HG03457 (cell line): ENCODE results near the gene NTF3.

Experiments
- ATAC-seq: cut with Tn5 transposase; IDR thresholded peaks from one replicate; pipeline ENCODE4 v1.9.1; 2021; ENCODE audit warnings: moderate number of reproducible peaks; ENCODE audit not compliant: unreplicated experiment

The NTF3 gene

DNA sequence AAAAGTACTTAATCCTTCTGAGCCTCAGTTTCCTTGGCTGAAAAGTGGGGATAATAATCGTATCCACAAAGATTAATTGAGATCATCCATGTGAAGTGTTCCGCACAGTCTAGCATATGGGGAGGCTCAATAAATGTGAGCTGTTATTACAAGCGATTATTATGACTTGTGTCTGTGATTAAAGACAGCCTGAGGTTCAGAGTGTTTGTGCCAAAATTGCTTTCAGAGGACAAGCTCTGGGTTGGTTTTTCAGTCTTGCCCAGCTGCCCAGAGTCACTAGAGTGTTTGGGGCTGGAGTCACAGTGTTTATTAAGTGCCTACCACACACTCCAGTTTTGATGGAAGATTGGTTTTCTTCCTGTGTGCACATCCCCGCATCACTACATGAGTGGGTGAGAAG, 53.5 kb downstream of the NTF3 start:
- ATAC-seq: no peak

- no peak for ATAC-seq
These were observed 55.2 kb downstream of the NTF3 start for GRCh38 chr12:5487076-5487475.

- ATAC-seq: no peak
These were observed 56.2 kb downstream of the NTF3 start for GRCh38 chr12:5487948-5488625.

- no peak for ATAC-seq
These were observed 56.7 kb downstream of the NTF3 start for GRCh38 chr12:5488626-5488955.

DNA sequence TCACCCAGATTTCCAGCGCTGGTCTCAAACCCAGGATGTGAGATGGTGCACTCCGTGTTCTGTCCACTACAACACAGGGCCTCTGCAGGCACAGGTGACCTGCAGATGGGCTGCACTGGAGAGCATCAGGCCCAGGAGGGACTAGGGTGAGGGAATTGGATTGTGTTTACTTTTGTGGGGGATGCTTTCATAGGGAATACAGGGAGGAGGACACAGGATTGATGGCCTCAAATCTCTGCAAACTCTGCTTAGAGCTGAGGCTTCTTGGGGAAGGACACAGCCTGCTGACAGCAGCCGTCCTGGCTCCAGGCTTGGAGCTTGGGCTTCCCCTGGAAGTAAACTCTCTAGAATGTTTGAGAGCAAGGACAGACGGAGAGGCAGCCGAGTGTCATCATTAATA, 57.1 kb downstream of the NTF3 start:
- ATAC-seq: no peak

DNA sequence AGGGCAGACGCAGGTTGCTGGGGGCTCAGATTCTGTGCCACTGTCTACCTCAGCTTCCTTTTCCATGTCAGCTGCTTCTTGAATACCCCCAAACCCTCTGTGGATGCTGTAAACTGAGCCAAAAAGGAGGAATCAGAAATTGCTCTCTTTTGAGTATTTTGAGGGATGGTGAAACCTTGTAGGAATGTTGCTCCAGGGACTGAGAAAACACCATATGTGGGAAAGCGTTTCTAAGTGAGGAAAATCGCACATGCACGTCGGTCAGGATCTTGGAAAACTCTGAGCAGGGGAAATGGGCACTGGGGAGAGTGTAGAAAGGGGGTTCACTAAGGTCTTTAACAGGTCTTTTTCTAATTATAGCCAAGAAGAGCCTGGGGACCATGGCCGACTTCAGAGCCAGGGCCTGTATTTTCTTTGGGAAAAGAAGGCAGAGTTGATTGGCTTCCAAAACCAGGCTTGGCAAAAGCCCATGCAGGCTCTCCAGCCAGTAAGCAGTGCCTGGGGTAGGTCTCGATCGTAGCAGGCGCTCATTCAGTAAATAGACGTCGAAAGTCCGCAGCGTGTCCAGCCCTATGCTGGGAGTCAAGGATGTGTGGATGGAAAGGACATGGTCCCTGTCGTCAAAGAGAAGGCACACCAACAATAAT, 58.0 kb downstream of the NTF3 start:
- ATAC-seq: no peak

GRCh38 chr12:5492562-5492961, 60.7 kb downstream of the NTF3 start:
- no peak for ATAC-seq

GRCh38 chr12:5493018-5493417, 61.1 kb downstream of the NTF3 start:
- ATAC-seq: no peak

DNA sequence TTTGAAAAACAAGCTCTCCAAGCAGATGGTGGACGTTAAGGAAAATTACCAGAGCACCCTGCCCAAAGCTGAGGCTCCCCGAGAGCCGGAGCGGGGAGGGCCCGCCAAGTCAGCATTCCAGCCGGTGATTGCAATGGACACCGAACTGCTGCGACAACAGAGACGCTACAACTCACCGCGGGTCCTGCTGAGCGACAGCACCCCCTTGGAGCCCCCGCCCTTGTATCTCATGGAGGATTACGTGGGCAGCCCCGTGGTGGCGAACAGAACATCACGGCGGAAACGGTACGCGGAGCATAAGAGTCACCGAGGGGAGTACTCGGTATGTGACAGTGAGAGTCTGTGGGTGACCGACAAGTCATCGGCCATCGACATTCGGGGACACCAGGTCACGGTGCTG, 62.4 kb downstream of the NTF3 start:
- no peak for ATAC-seq

DNA sequence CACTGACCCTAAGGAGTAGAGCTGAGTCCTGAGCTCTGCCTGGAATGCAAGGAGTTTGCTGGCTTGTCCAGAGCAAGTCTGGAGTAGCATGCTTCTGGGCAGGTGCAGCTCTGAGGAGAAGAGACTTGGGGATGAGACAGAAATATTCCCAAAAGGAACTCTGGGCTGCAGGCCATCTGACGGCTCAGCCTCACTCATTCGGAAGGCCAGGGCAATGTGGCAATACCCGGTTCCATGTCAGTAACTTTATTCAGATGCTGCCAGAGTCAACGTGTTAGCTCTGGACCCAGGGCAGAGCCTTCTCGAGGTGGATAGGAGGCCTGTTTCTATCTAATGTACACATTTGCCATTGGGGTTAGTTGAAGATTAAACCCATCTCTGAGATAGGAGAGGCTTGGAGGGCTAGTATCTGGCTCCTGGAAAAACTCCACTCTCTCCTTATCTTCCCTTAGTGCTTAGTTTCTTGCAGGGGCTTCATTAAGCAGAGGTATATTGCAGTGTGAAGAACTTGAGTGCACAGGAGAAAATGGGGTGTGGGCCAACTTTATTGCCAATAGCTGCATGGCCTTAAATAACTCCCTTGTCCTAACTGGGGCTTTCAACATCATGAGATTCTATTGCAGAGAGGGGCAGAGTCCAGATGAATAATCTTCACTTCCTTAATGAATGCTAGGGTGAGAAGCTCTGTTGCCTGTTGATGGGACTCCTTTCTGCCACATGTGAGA, 65.6 kb downstream of the NTF3 start:
- ATAC-seq: no peak

- ATAC-seq: no peak
These were observed 66.2 kb downstream of the NTF3 start for GRCh38 chr12:5498076-5498475.

- ATAC-seq: no peak
These were observed 66.9 kb downstream of the NTF3 start for GRCh38 chr12:5498806-5499205.

DNA sequence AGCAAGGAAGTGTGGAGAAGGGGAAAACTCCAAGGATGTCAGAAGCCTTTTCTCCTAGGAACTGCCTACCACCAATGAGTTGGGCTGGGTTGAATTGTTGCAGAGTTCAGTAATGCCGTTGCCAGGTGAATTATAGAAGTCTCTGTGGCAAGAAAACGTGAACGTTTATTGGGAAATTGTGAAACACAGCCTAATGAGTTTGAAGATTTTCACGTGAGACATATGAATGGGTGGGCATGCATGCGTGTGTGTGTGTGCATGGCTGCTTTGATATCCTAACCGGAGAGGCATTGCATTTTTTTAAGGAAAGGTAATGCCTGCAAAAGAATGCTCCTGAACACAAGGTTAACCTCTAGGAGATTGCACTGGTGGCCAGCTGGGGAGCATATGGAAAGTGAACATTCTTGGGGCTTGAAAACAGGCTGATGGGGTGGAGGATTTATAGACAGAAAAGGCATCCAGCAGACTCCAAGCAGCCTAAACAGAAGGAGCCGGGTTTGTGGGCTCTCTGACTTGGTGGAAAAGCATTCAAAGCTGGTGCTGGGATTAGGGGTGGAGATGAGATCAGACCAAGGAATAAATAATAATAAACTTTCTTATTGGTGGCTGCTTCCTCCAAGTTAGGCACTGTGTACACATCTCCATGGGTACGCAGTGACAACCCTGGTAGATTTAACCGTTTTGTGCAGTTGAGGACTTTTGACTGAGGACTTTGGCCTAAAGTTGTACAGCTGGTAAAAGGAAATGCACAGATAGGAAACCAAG, 67.8 kb downstream of the NTF3 start:
- ATAC-seq: no peak

DNA sequence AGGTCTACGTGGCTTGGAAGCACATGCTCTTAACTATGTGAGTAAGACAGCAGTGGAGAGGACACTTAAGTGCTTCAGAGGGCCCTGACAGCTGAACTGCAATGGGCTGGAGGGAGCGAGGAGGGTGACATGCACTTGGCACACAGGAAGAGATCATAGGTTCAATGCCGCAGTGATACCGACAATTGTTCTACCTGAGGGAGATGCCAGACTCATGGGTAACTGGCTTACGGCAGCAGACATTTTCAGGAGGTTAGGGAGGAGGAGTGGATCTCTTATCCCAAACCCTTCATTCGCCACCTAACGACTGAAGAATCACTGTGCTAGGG, 68.4 kb downstream of the NTF3 start:
- ATAC-seq: no peak

DNA sequence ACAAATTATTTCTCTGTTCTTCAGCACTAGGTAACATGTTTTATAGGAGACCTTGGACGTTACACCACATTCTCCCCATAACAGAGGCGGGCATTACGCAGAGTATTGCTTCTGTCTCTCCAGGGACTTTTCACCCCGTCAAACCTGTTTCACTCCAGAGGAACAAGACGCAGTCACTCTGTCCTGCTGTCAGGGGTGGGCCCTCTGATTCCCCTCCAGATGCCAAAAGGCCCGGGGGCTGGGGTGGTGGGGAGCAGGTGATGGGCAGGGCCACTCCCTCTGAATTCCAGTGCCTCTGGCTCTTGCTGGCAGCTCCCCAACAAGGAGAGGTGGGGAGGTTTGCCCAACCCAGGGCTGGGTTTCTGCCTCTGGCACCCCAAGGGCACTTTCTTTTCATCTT, 71.9 kb downstream of the NTF3 start:
- ATAC-seq: no peak

- ATAC-seq: no peak
These were observed 73.2 kb downstream of the NTF3 start for GRCh38 chr12:5505116-5505515.

DNA sequence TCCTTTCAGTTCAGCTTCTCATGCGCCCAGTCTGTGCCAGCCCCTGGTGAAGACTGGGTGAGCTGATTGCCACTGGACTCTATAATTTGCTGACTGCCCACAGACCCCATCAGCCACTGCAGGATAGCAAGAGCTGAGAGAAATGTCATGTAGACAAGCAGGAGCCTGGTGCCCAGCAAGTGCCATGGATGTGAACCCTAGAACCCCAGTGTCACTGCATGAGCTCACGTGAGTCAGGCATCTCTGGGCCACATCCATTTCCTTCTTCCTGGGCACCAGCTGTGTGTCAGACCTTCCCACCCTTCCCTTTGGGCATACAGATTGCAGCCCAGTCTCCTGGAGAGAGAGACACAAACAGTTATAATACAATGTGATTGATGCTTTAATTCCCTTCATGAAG, 73.8 kb downstream of the NTF3 start:
- ATAC-seq: no peak

DNA sequence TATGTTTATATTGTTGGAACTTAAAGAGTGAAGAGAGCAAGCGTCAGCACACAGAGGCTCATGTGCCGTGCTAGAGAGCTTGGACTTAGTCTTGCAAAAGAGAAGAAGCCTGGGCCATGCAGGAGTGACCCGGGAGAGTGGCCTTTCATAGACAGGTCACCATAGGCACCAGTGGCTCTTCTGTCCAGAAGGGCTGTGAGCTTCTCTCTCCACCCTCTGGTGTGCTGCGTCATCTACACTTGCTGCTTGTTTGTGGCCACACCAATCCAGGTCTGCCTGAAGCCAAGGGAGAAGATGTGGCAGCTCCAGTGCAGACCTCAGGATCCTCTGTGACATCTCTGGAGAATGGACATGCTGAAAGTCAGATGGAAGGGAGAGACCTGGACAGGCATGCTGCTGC, 74.4 kb downstream of the NTF3 start:
- ATAC-seq: no peak

GRCh38 chr12:5506821-5507231, 74.9 kb downstream of the NTF3 start:
- no peak for ATAC-seq

DNA sequence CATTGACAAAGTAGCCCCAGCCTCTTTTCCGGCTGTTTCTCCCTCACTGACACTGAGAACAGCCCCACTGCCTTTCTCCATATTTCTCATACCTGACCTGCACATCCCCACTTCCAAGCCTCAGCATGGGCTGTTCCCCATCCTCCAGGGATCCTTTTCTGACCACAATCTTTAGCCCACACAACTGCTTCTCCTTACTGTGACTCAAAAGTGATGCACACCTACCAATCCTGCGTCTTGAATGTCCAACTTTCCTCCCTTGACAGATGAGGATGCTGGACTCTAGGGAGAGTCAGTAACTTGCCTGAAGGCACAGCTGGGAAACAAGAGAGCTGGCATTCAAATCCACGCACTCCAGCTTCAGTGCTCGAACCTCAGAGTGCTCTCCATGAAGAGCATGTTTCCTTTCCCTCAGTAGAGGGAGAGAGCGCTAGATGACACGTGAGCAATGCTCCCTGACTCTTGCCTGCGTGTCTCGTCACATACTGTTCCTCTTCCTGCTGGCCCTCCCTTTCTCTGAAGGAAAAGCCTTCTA, 75.6 kb downstream of the NTF3 start:
- no peak for ATAC-seq

DNA sequence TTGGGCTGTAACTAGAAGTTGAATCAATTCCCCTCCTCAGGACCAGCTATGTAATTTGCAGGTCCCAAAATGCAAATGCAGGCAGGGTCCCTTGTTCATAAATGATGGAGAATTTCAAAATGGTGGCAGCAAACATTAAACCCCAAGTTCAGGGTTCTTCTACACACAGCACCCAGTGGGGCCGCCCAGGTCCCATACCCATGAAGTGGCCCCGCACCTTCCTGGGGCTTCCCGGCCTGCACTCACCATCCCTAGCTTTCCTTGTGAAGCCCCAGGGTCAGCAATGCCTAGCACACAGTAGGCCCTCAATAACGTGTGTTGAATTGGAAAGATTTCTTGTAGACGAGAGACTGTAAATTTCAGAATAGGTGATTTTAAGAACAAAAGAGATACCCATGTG, 76.0 kb downstream of the NTF3 start:
- ATAC-seq: no peak

GRCh38 chr12:5509102-5509501, 77.2 kb downstream of the NTF3 start:
- ATAC-seq: no peak
